ENCODE results near the gene PCYOX1L.

PCYOX1L gene

GRCh38 chr5:149372932-149373331 is 15.1 kb downstream of the PCYOX1L start:
- ChIA-PET POLR2A (interaction anchor here (1.2 to 1.6 kb wide), 2 partner anchors 15 to 178 kb away, joined by 4 to 6 read pairs; partner anchors contain the start of genes CSNK1A1 and PCYOX1L), CTCF (interaction anchor here (1.4 to 3.4 kb wide), 5 partner anchors 9 to 61 kb away, joined by 4 to 20 read pairs (median 11); no protein-coding TSS in a partner anchor)
- no peak for DNase-seq (ENCODE audit: extremely low spot score)
- TF ChIP-seq TARDBP (IDR thresholded peaks at IDR 0.05) (no peak), ARNT (IDR thresholded peaks at IDR 0.05) (no peak), L3MBTL2 (conservative IDR thresholded peaks at IDR 0.05) (no peak), ELF4 (IDR thresholded peaks at IDR 0.05) (no peak), HDGF (IDR thresholded peaks at IDR 0.05; ENCODE audit: borderline replicate concordance) (no peak), LEF1 (IDR thresholded peaks at IDR 0.05; ENCODE audit: borderline replicate concordance) (no peak), FOXM1 (IDR thresholded peaks at IDR 0.05; ENCODE audit: borderline replicate concordance) (no peak), BHLHE40 (IDR thresholded peaks at IDR 0.05; ENCODE audit: borderline replicate concordance) (no peak), ZNF384 (IDR thresholded peaks at IDR 0.05) (no peak), NFRKB (IDR thresholded peaks at IDR 0.05) (no peak), SP1 (IDR thresholded peaks at IDR 0.05) (no peak)
- TF ChIP-seq, protein P1, sequence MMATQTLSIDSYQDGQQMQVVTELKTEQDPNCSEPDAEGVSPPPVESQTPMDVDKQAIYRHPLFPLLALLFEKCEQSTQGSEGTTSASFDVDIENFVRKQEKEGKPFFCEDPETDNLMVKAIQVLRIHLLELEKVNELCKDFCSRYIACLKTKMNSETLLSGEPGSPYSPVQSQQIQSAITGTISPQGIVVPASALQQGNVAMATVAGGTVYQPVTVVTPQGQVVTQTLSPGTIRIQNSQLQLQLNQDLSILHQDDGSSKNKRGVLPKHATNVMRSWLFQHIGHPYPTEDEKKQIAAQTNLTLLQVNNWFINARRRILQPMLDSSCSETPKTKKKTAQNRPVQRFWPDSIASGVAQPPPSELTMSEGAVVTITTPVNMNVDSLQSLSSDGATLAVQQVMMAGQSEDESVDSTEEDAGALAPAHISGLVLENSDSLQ (IDR thresholded peaks at IDR 0.05), result no peak

- POLR2A ChIA-PET, result no interaction called here
- no peak for TF ChIP-seq BHLHE40 (IDR thresholded peaks at IDR 0.05; ENCODE audit: borderline replicate concordance)
- no peak for TF ChIP-seq TARDBP (IDR thresholded peaks at IDR 0.05)
- TF ChIP-seq, protein P1 (IDR thresholded peaks at IDR 0.05), result no peak
- TF ChIP-seq LEF1 (IDR thresholded peaks at IDR 0.05; ENCODE audit: borderline replicate concordance), result no peak
- TF ChIP-seq CTBP1 (IDR thresholded peaks at IDR 0.05; ENCODE audit: borderline replicate concordance), result no peak
- TF ChIP-seq ELF4 (IDR thresholded peaks at IDR 0.05), result no peak
- no peak for TF ChIP-seq FOXM1 (IDR thresholded peaks at IDR 0.05; ENCODE audit: borderline replicate concordance)
- TF ChIP-seq HDGF (IDR thresholded peaks at IDR 0.05; ENCODE audit: borderline replicate concordance), result no peak
- no peak for TF ChIP-seq NFRKB (IDR thresholded peaks at IDR 0.05)
- no peak for TF ChIP-seq SUZ12 (IDR thresholded peaks at IDR 0.05)
- no peak for TF ChIP-seq FOXK2 (IDR thresholded peaks at IDR 0.05)
- no peak for TF ChIP-seq L3MBTL2 (conservative IDR thresholded peaks at IDR 0.05)
- no peak for TF ChIP-seq FOXA1 (IDR thresholded peaks at IDR 0.05)
- TF ChIP-seq SP1 (IDR thresholded peaks at IDR 0.05), result no peak
- TF ChIP-seq ZNF384 (IDR thresholded peaks at IDR 0.05), result no peak
- no peak for TF ChIP-seq ARNT (IDR thresholded peaks at IDR 0.05)
- no peak for DNase-seq (ENCODE audit: extremely low spot score)
- CTCF ChIA-PET, result interaction anchor here (0.8 kb wide), 1 partner anchor 61 kb away, joined by 3 read pairs; no protein-coding TSS in a partner anchor
Observed at GRCh38 chr5:149374303-149374702, 16.5 kb downstream of the PCYOX1L start.

DNA sequence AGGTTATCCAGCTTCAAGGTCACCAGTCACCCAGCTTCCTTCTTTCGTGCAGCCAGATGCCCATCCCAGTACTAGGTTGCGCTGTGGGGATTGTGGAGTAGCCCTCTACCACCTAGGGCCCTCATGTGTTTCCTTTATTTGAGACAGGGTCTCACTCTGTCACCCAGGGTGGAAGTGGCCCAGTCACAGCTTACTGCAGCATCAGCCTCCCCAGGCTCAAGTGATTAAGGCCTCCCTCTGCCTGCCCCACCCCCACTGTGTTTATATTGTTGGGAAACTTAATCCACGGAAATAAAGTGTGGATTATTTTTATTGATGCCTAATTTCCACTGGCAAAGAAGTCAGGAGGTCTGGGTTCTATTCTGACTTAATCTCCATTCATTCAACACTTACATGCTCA is 17.0 kb downstream of the PCYOX1L start:
- no peak for DNase-seq (ENCODE audit: extremely low spot score)
- TF ChIP-seq FOXK2 (IDR thresholded peaks at IDR 0.05) (no peak), ELF4 (IDR thresholded peaks at IDR 0.05) (no peak), HDGF (IDR thresholded peaks at IDR 0.05; ENCODE audit: borderline replicate concordance) (no peak), ARNT (IDR thresholded peaks at IDR 0.05) (no peak), SP1 (IDR thresholded peaks at IDR 0.05) (no peak), NFRKB (IDR thresholded peaks at IDR 0.05) (no peak), BHLHE40 (IDR thresholded peaks at IDR 0.05; ENCODE audit: borderline replicate concordance) (no peak), SUZ12 (IDR thresholded peaks at IDR 0.05) (no peak), LEF1 (IDR thresholded peaks at IDR 0.05; ENCODE audit: borderline replicate concordance) (no peak), TARDBP (IDR thresholded peaks at IDR 0.05) (no peak), FOXM1 (IDR thresholded peaks at IDR 0.05; ENCODE audit: borderline replicate concordance) (no peak), ZNF384 (IDR thresholded peaks at IDR 0.05) (no peak), FOXA1 (IDR thresholded peaks at IDR 0.05) (no peak), L3MBTL2 (conservative IDR thresholded peaks at IDR 0.05) (no peak), CTBP1 (IDR thresholded peaks at IDR 0.05; ENCODE audit: borderline replicate concordance) (no peak)
- TF ChIP-seq, protein P1 (IDR thresholded peaks at IDR 0.05), result no peak
- ChIA-PET POLR2A (no interaction called here), CTCF (interaction anchor here (0.8 to 1.3 kb wide), 2 partner anchors 60 to 66 kb away, joined by 3 to 4 read pairs; no protein-coding TSS in a partner anchor)

DNA sequence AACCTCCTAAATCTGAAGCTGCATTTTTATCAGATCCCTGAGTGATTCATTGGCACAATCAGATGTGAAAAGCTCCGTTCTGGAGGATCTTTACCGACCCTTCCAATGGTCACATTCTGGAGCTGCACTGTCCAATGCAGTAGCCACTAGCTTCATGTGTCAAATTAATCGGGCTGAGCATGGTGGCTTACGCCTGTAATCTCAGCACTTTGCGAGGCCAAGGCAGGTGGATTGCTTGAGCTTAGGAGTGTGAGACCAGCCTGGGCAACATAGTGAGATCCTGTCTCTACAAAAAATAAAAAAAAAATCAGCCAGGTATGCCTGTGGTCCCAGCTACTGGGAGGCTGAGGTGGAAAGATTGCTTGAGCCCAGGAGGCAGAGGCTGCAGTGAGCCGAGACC is 17.6 kb downstream of the PCYOX1L start:
- no peak for TF ChIP-seq SUZ12 (IDR thresholded peaks at IDR 0.05)
- no peak for TF ChIP-seq FOXM1 (IDR thresholded peaks at IDR 0.05; ENCODE audit: borderline replicate concordance)
- TF ChIP-seq NFRKB (IDR thresholded peaks at IDR 0.05), result no peak
- no peak for TF ChIP-seq SP1 (IDR thresholded peaks at IDR 0.05)
- TF ChIP-seq TARDBP (IDR thresholded peaks at IDR 0.05), result no peak
- no peak for TF ChIP-seq ZNF384 (IDR thresholded peaks at IDR 0.05)
- TF ChIP-seq CTBP1 (IDR thresholded peaks at IDR 0.05; ENCODE audit: borderline replicate concordance), result no peak
- TF ChIP-seq FOXK2 (IDR thresholded peaks at IDR 0.05), result no peak
- TF ChIP-seq FOXA1 (IDR thresholded peaks at IDR 0.05), result no peak
- TF ChIP-seq ARNT (IDR thresholded peaks at IDR 0.05), result no peak
- no peak for TF ChIP-seq BHLHE40 (IDR thresholded peaks at IDR 0.05; ENCODE audit: borderline replicate concordance)
- no peak for TF ChIP-seq ELF4 (IDR thresholded peaks at IDR 0.05)
- no peak for TF ChIP-seq HDGF (IDR thresholded peaks at IDR 0.05; ENCODE audit: borderline replicate concordance)
- TF ChIP-seq LEF1 (IDR thresholded peaks at IDR 0.05; ENCODE audit: borderline replicate concordance), result no peak
- TF ChIP-seq, protein P1 (IDR thresholded peaks at IDR 0.05), result no peak
- TF ChIP-seq L3MBTL2 (conservative IDR thresholded peaks at IDR 0.05), result no peak
- DNase-seq (ENCODE audit: extremely low spot score), result no peak
- CTCF ChIA-PET, result interaction anchor here (0.6 to 1.3 kb wide), 3 partner anchors 8 to 66 kb away, joined by 4 read pairs; no protein-coding TSS in a partner anchor
- POLR2A ChIA-PET, result no interaction called here

DNA sequence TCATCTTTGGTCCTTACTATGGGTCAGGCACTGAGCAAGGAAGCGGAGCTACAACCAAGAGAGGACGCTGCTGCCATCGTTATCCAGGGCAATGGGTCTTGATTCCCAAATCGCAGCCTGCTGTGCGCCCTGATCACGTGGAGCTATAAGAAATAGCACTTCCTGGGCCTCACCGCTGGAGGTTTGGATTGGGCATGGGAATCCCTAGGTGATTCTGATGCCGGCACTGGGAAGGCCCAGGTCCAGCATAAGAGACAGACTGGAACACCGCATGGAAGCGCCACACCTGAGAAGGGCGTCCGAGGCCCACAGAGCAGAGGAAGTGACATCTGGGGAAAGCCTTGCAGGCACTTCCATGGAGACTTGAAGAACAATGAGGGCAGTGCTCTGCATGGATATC is 18.3 kb downstream of the PCYOX1L start:
- TF ChIP-seq CTBP1 (IDR thresholded peaks at IDR 0.05; ENCODE audit: borderline replicate concordance), result no peak
- no peak for TF ChIP-seq L3MBTL2 (conservative IDR thresholded peaks at IDR 0.05)
- no peak for TF ChIP-seq ARNT (IDR thresholded peaks at IDR 0.05)
- no peak for TF ChIP-seq ZNF384 (IDR thresholded peaks at IDR 0.05)
- no peak for TF ChIP-seq TARDBP (IDR thresholded peaks at IDR 0.05)
- TF ChIP-seq LEF1 (IDR thresholded peaks at IDR 0.05; ENCODE audit: borderline replicate concordance), result no peak
- no peak for TF ChIP-seq FOXK2 (IDR thresholded peaks at IDR 0.05)
- TF ChIP-seq BHLHE40 (IDR thresholded peaks at IDR 0.05; ENCODE audit: borderline replicate concordance), result no peak
- no peak for TF ChIP-seq SUZ12 (IDR thresholded peaks at IDR 0.05)
- TF ChIP-seq FOXA1 (IDR thresholded peaks at IDR 0.05), result no peak
- TF ChIP-seq HDGF (IDR thresholded peaks at IDR 0.05; ENCODE audit: borderline replicate concordance), result no peak
- TF ChIP-seq FOXM1 (IDR thresholded peaks at IDR 0.05; ENCODE audit: borderline replicate concordance), result no peak
- TF ChIP-seq SP1 (IDR thresholded peaks at IDR 0.05), result no peak
- TF ChIP-seq, protein P1 (IDR thresholded peaks at IDR 0.05), result no peak
- TF ChIP-seq NFRKB (IDR thresholded peaks at IDR 0.05), result no peak
- no peak for TF ChIP-seq ELF4 (IDR thresholded peaks at IDR 0.05)
- DNase-seq (ENCODE audit: extremely low spot score), result no peak
- ChIA-PET POLR2A (no interaction called here), CTCF (interaction anchor here (0.6 to 1.3 kb wide), 4 partner anchors 8 to 65 kb away, joined by 3 to 4 read pairs (median 4); no protein-coding TSS in a partner anchor)
